Heart right ventricle (tissue), 16 donors: ENCODE data around the gene PINK1. TPM values are rescaled to one million over a fixed set of nuclear protein-coding genes. Genes with fewer than 3 reads are reported as not detected.

ENCODE experiments used
- ATAC-seq, 8 donors: fragments of 200-7000 bp; cut with Tn5 transposase; one replicate each; pipeline ENCODE4 v1.9.1; 2020; ENCODE audit warnings: mild to moderate bottlenecking in 8 of 8, moderate library complexity in 8 of 8, moderate number of reproducible peaks in 1 of 8
- DNase-seq, 2 donors: peaks; one replicate each; pipeline ENCODE4 v3.0.0-alpha.2; 2020
- H3K27ac ChIP-seq, 10 donors: fragments of 200-600 bp; sonication (generic) in 2 of 10; one replicate each; pipeline versions ENCODE4 v1.5.0 to v1.8.0; 2020 to 2022; ENCODE audit warnings: mild to moderate bottlenecking in 3 of 10
- H3K27me3 ChIP-seq, 7 donors: fragments of 200-600 bp; one replicate each; pipeline ENCODE4 v1.8.0; 2021 to 2022; ENCODE audit warnings: mild to moderate bottlenecking in 2 of 7
- H3K36me3 ChIP-seq, 9 donors: fragments of 200-600 bp; sonication (generic) in 1 of 9; one replicate each; pipeline versions ENCODE4 v1.5.0 to v1.8.0; 2020 to 2022; ENCODE audit warnings: mild to moderate bottlenecking in 2 of 9
- H3K4me1 ChIP-seq, 9 donors: fragments of 200-600 bp; sonication (generic) in 1 of 9; one replicate each; pipeline versions ENCODE4 v1.5.0 to v1.8.0; 2020 to 2022; ENCODE audit warnings: mild to moderate bottlenecking in 4 of 9
- H3K4me3 ChIP-seq, 10 donors: fragments of 200-600 bp; sonication (generic) in 2 of 10; one replicate each; pipeline versions ENCODE4 v1.5.0 to v1.8.0; 2020 to 2022; ENCODE audit warnings: mild to moderate bottlenecking in 7 of 10, moderate library complexity in 2 of 10
- H3K9me3 ChIP-seq, 11 donors: fragments of 200-600 bp in 10 of 11; sonication (generic) in 2 of 11; one replicate each; pipeline versions ENCODE4 v1.5.0 to v1.8.0; 2013 to 2022; ENCODE audit warnings: mild to moderate bottlenecking in 2 of 11, control low read depth in 1 of 11, moderate library complexity in 1 of 11
- CTCF ChIP-seq, 9 donors: fragments of 200-600 bp; sonication (generic) in 2 of 9; IDR thresholded peaks; one replicate each; pipeline versions ENCODE4 v1.5.0 to v1.8.0; 2021 to 2022; ENCODE audit warnings: antibody characterized with exemption in 9 of 9, mild to moderate bottlenecking in 5 of 9, moderate library complexity in 1 of 9
- WGBS, 2 donors: extraction: QIAGEN DNeasy Blood & Tissue Kit; methylation state at CpG; one replicate each; pipeline ENCODE4 v1.1.7; 2013; ENCODE audit warnings: inconsistent platforms in 1 of 2; 5-methylcytosine and 5-hydroxymethylcytosine counted together
- intact Hi-C, 10 donors: fragments of 100-400 bp; cut with DNase I; formaldehyde crosslinking; loops; one replicate each; pipeline versions ENCODE4 v1.11.1 to v1.14.2; 2022
- polyA plus RNA-seq, 2 donors: library from polyadenylated mRNA; stranded (reverse); fragments of 200-250 nt; gene quantifications; one replicate each; pipeline ENCODE4 v1.2.3, GENCODE V29; 2013
- total RNA-seq, 10 donors: library from RNA; stranded (reverse); fragmentation: NEBNext Ultra II Directional in 3 of 10; extraction: Animal tissue kit (Norgen Biotek cat#: 25700) in 3 of 10; gene quantifications; one replicate each; pipeline versions ENCODE4 v1.2.1 to v1.2.4, GENCODE V29; 2021 to 2023
- donor health status: Arrhythmogenic right ventricular cardiomyopathy.
- donor health status: ischemic (EF 13 %, LVEDD 7.1; RV severe dilation, severe dysfunction).
- donor health status: healthy with polysubstance abuse.
- donor health status: DM: no; HTN: yes; CAD: no.
- donor health status: DM: no; HTN: no; CAD: no.
- donor health status: ischemic (EF 25% LVEDD 6.9; RV normal size, moderate dysfunction).
- donor health status: ischemic (EF 25% LVEDD 5.7; RV mildly dilated, moderate dysfunction).
- donor health status: healthy.
- donor health status: DM: yes; HTN: yes; CAD: no.
- donor health status: Ischemic cardiomyopathy.
- donor health status: ischemic (EF 35%, LVEDD 5.7; RV mildly dilated, moderate dysfunction).
- donor health status: nonischemic (EF 11% LVEDD 7.7; RV severe dilation, severe dysfunction).
- donor health status: DM: yes; HTN: yes; CAD: no.
- donor health status: PGD.
- donor health status: ischemic (EF 29% LVEDD 5.4; RV normal size, mild dysfunction).
- donor health status: nonischemic (EF 23%, LVEDD 6.1; RV moderate dilation, normal function).

PINK1 gene
- total and polyA plus RNA-seq, 12 donors, result 180 to 315 (median 233) TPM

GRCh38 chr1:20634594-20635084 lies 1.4 kb downstream of the PINK1 start:
- H3K4me3 ChIP-seq, result peak overlapping the region; percentile 89 to 100 (median 96)
- TF ChIP-seq CTCF (IDR thresholded peaks at IDR 0.05), result no peak
- intact Hi-C loops, result loop anchor here in 7 of 10 donors (5.0 kb wide), 3 partner anchors 47 to 112 kb away; partner anchors contain the start of gene CDA (in 1 of the 7)
- H3K27ac ChIP-seq, result peak overlapping the region in 8 of 10 donors; percentile 95 to 98 (median 98)
- DNase-seq, result peak; percentile 41 to 44
- peak; percentile 14 to 81 (median 63) for ATAC-seq
- no peaks in the 10 kb centered on the region for H3K9me3 ChIP-seq
- peaks cover 2 to 40% (median 27%) of the 10 kb centered on the region in 9 donors for H3K4me1 ChIP-seq
- H3K36me3 ChIP-seq, result peaks cover 0 to 37% (median 18%) of the 10 kb centered on the region in 9 donors
- peaks cover 0 to 3% (median 0%) of the 10 kb centered on the region in 7 donors for H3K27me3 ChIP-seq
- WGBS, 2 donors, result 8 to 13% methylated on average over 4 of the region's 4 CpGs

- no peak overlapping the region for H3K27ac ChIP-seq
- H3K9me3 ChIP-seq, result no peaks in the 10 kb centered on the region
- DNase-seq, result no peak
- peaks cover 2 to 43% (median 27%) of the 10 kb centered on the region in 9 donors for H3K4me1 ChIP-seq
- no peak for TF ChIP-seq CTCF (IDR thresholded peaks at IDR 0.05)
- no peak for ATAC-seq
- intact Hi-C loops, result loop anchor here in 1 of 10 donors (2.0 kb wide), 1 partner anchor 114 kb away; no protein-coding TSS in a partner anchor
- H3K27me3 ChIP-seq, result no peaks in the 10 kb centered on the region
- H3K4me3 ChIP-seq, result no peak overlapping the region
- 75 to 79% methylated on average over 8 of the region's 8 CpGs for WGBS, 2 donors
- H3K36me3 ChIP-seq, result peaks cover 0 to 59% (median 27%) of the 10 kb centered on the region in 9 donors
Measured at GRCh38 chr1:20636785-20637347, 3.6 kb downstream of the PINK1 start.

GRCh38 chr1:20640183-20640597 lies 6.9 kb downstream of the PINK1 start:
- no peaks in the 10 kb centered on the region for H3K27me3 ChIP-seq
- H3K4me3 ChIP-seq, result no peak overlapping the region
- no peaks in the 10 kb centered on the region for H3K9me3 ChIP-seq
- DNase-seq, result peak in 1 of 2 donors; percentile 37
- peaks cover 2 to 25% (median 11%) of the 10 kb centered on the region in 9 donors for H3K4me1 ChIP-seq
- TF ChIP-seq CTCF (IDR thresholded peaks at IDR 0.05), result peak; percentile 74 to 87 (median 83)
- no peak overlapping the region for H3K27ac ChIP-seq
- intact Hi-C loops, result loop anchor here in 6 of 10 donors (2.0 to 5.0 kb wide), 5 partner anchors 63 to 117 kb away; no protein-coding TSS in a partner anchor
- 33 to 34% methylated on average over 6 of the region's 6 CpGs for WGBS, 2 donors
- ATAC-seq, result peak in 7 of 8 donors; percentile 39 to 69 (median 63)
- peaks cover 0 to 92% (median 53%) of the 10 kb centered on the region in 9 donors for H3K36me3 ChIP-seq

GRCh38 chr1:20641975-20642374 lies 8.7 kb downstream of the PINK1 start:
- intact Hi-C loops, result loop anchor here in 6 of 10 donors (2.0 to 5.0 kb wide), 5 partner anchors 65 to 119 kb away; no protein-coding TSS in a partner anchor
- no peak for TF ChIP-seq CTCF (IDR thresholded peaks at IDR 0.05)
- DNase-seq (no peak), ATAC-seq (no peak)
- H3K36me3 ChIP-seq, result peaks cover 0 to 100% (median 63%) of the 10 kb centered on the region in 9 donors
- no peak overlapping the region for H3K27ac ChIP-seq
- no peaks in the 10 kb centered on the region for H3K9me3 ChIP-seq
- H3K4me3 ChIP-seq, result no peak overlapping the region
- WGBS, 2 donors, result 84 to 86% methylated on average over 10 of the region's 10 CpGs
- no peaks in the 10 kb centered on the region for H3K27me3 ChIP-seq
- peaks cover 0 to 9% (median 0%) of the 10 kb centered on the region in 9 donors for H3K4me1 ChIP-seq
